HEK293 (cell line): ENCODE results near the gene PELI3.
A peak's percentile ranks its signal among the peaks of the same experiment; 100 is the strongest.

Experiments
- BCL11A ChIP-seq: fragments of 450-650 bp; formaldehyde crosslinking; IDR thresholded peaks from 2 replicates; pipeline ENCODE4 v1.5.1; 2016; ENCODE audit warnings: low read depth, missing biosample characterization, missing genetic modification characterization
- EGR2 ChIP-seq: fragments of 450-650 bp; formaldehyde crosslinking; IDR thresholded peaks from 2 replicates; pipeline ENCODE4 v1.5.1; 2016; ENCODE audit warnings: low read depth, missing biosample characterization, missing genetic modification characterization
- KLF16 ChIP-seq: fragments of 450-650 bp; formaldehyde crosslinking; IDR thresholded peaks from 2 replicates; pipeline ENCODE4 v1.5.1; 2017; ENCODE audit warnings: missing biosample characterization, missing genetic modification characterization
- ZBTB20 ChIP-seq: fragments of 450-650 bp; formaldehyde crosslinking; IDR thresholded peaks from 2 replicates; pipeline ENCODE4 v1.5.1; 2016; ENCODE audit warnings: missing biosample characterization, missing genetic modification characterization
- ZFP69B ChIP-seq: fragments of 450-650 bp; formaldehyde crosslinking; IDR thresholded peaks from 2 replicates; pipeline ENCODE4 v1.5.1; 2016; ENCODE audit warnings: missing biosample characterization, missing genetic modification characterization
- ZNF175 ChIP-seq: fragments of 450-650 bp; formaldehyde crosslinking; IDR thresholded peaks from 2 replicates; pipeline ENCODE4 v1.5.1; 2016; ENCODE audit warnings: missing biosample characterization, missing genetic modification characterization
- ZNF214 ChIP-seq: fragments of 450-650 bp; formaldehyde crosslinking; IDR thresholded peaks from 2 replicates; pipeline ENCODE4 v1.5.1; 2017; ENCODE audit warnings: missing biosample characterization, mild to moderate bottlenecking, missing genetic modification characterization, borderline replicate concordance
- ZNF239 ChIP-seq: fragments of 450-650 bp; formaldehyde crosslinking; IDR thresholded peaks from 2 replicates; pipeline ENCODE4 v1.5.1; 2016; ENCODE audit warnings: missing biosample characterization, missing genetic modification characterization
- ZNF311 ChIP-seq: fragments of 450-650 bp; formaldehyde crosslinking; IDR thresholded peaks from 2 replicates; pipeline ENCODE4 v1.5.1; 2017; ENCODE audit warnings: missing biosample characterization, missing genetic modification characterization, borderline replicate concordance
- ZNF394 ChIP-seq: fragments of 450-650 bp; formaldehyde crosslinking; IDR thresholded peaks from 2 replicates; pipeline ENCODE4 v1.5.1; 2016; ENCODE audit warnings: missing biosample characterization, missing genetic modification characterization, mild to moderate bottlenecking, moderate library complexity, borderline replicate concordance
- ZNF426 ChIP-seq: fragments of 450-650 bp; formaldehyde crosslinking; IDR thresholded peaks from 2 replicates; pipeline ENCODE4 v1.5.1; 2017; ENCODE audit warnings: missing biosample characterization, missing genetic modification characterization, mild to moderate bottlenecking, inconsistent platforms, moderate library complexity
- ZNF473 ChIP-seq: fragments of 450-650 bp; formaldehyde crosslinking; IDR thresholded peaks from 2 replicates; pipeline ENCODE4 v1.5.1; 2017; ENCODE audit warnings: missing biosample characterization, missing genetic modification characterization
- ZNF529 ChIP-seq: fragments of 450-650 bp; formaldehyde crosslinking; IDR thresholded peaks from 2 replicates; pipeline ENCODE4 v1.5.1; 2017; ENCODE audit warnings: missing genetic modification characterization, missing biosample characterization; ENCODE audit not compliant: insufficient replicate concordance
- ZNF549 ChIP-seq: fragments of 450-650 bp; IDR thresholded peaks from 2 replicates; pipeline ENCODE4 v1.5.1; 2018; ENCODE audit warnings: missing biosample characterization, missing genetic modification characterization, mild to moderate bottlenecking, inconsistent platforms, moderate library complexity
- ZNF580 ChIP-seq: fragments of 450-650 bp; formaldehyde crosslinking; IDR thresholded peaks from 2 replicates; pipeline ENCODE4 v1.5.1; 2016; ENCODE audit warnings: missing biosample characterization, missing genetic modification characterization
- ZNF610 ChIP-seq: fragments of 450-650 bp; formaldehyde crosslinking; IDR thresholded peaks from 2 replicates; pipeline ENCODE4 v1.5.1; 2016; ENCODE audit warnings: missing biosample characterization, missing genetic modification characterization, borderline replicate concordance
- ZNF629 ChIP-seq: fragments of 450-650 bp; formaldehyde crosslinking; IDR thresholded peaks from 2 replicates; pipeline ENCODE4 v1.5.1; 2017; ENCODE audit warnings: missing biosample characterization, missing genetic modification characterization
- ZNF658 ChIP-seq: fragments of 450-650 bp; formaldehyde crosslinking; IDR thresholded peaks from 2 replicates; pipeline ENCODE4; 2016; ENCODE audit warnings: missing biosample characterization, missing genetic modification characterization
- ZNF660 ChIP-seq: fragments of 450-650 bp; IDR thresholded peaks from 2 replicates; pipeline ENCODE4 v1.5.1; 2018; ENCODE audit warnings: missing biosample characterization, mild to moderate bottlenecking, missing genetic modification characterization
- ZNF692 ChIP-seq: fragments of 450-650 bp; formaldehyde crosslinking; IDR thresholded peaks from 2 replicates; pipeline ENCODE4 v1.5.1; 2016; ENCODE audit warnings: missing biosample characterization, missing genetic modification characterization
- ZNF785 ChIP-seq: fragments of 450-650 bp; formaldehyde crosslinking; IDR thresholded peaks from 2 replicates; pipeline ENCODE4 v1.5.1; 2016; ENCODE audit warnings: missing biosample characterization, missing genetic modification characterization
- ZNF837 ChIP-seq: fragments of 450-650 bp; formaldehyde crosslinking; IDR thresholded peaks from 2 replicates; pipeline ENCODE4 v1.5.1; 2016; ENCODE audit warnings: missing biosample characterization, missing genetic modification characterization
- ZSCAN18 ChIP-seq: fragments of 450-650 bp; formaldehyde crosslinking; IDR thresholded peaks from 2 replicates; pipeline ENCODE4 v1.5.1; 2016; ENCODE audit warnings: missing biosample characterization, missing genetic modification characterization
- ZSCAN23 ChIP-seq: fragments of 450-650 bp; formaldehyde crosslinking; IDR thresholded peaks from 2 replicates; pipeline ENCODE4 v1.5.1; 2016; ENCODE audit warnings: missing biosample characterization, missing genetic modification characterization
- TF ChIP-seq, protein P1 (sequence below): fragments of 450-650 bp; formaldehyde crosslinking; IDR thresholded peaks from 2 replicates; pipeline ENCODE4 v1.5.1; 2016; ENCODE audit warnings: missing biosample characterization, missing genetic modification characterization
- TF ChIP-seq, protein P2 (sequence below): fragments of 450-650 bp; formaldehyde crosslinking; IDR thresholded peaks from 2 replicates; pipeline ENCODE4 v1.5.1; 2016; ENCODE audit warnings: missing biosample characterization, missing genetic modification characterization, borderline replicate concordance
- TF ChIP-seq, protein P3 (sequence below): fragments of 450-650 bp; formaldehyde crosslinking; conservative IDR thresholded peaks from 2 replicates; pipeline ENCODE4 v1.5.1; 2016; ENCODE audit warnings: low read depth, missing biosample characterization, missing genetic modification characterization

PELI3 gene

DNA sequence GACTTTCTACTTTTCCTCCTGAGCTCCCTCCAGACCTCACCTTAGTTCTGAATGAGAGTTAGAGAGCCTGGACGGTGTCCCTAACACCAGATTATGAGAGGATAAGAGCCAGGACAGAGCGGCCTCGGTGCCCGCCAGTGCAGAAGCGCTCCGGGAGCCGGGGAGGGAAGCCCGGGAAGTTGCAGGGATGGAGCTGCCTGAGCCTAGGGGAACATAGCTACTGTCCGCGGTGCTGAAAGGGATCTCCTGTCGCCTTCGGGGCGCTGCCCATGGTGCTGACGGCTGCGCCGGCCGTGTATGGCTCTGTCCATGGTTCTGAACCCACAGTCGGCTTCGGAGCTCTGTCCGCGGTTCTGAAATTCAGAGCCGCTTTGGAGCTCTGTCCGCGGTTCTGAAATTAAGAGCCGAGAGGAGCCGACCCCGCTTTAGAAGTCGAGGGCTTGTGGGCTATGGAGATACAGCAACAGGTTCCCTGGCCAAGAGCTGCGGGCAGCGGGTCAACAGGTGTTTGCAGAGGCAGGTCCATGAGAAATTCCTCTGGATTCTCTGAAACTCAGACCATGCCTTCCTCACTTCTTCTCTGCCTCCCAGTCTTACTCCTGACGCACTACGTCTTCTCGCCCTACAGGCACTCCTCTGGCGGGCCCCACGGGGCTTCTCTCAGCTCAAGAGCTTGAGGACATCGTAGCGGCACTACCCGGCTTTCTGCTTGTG, 45.1 kb upstream of the PELI3 start (continued):
- TF ChIP-seq ZNF580 (tag by site-specific recombination) (no peak; the same call in 1 of the 2 replicates), ZSCAN18 (tag by site-specific recombination) (no peak), ZSCAN23 (tag by site-specific recombination) (no peak; the same call in 1 of the 2 replicates), ZFP69B (tag by site-specific recombination) (peak; percentile 78; the same call in 1 of the 2 replicates), ZNF214 (tag by site-specific recombination) (no peak), BCL11A (tag by site-specific recombination) (no peak), EGR2 (no peak), KLF16 (tag by site-specific recombination) (peak; percentile 71; the same call in 1 of the 2 replicates), ZNF660 (tag by site-specific recombination) (peak; percentile 94), ZNF426 (tag by site-specific recombination) (peak; percentile 21; the same call in 1 of the 2 replicates), ZNF629 (tag by site-specific recombination) (peak; percentile 82), ZNF658 (tag by site-specific recombination) (no peak), ZNF610 (tag by site-specific recombination) (peak; percentile 50; the same call in 1 of the 2 replicates), ZNF175 (tag by site-specific recombination) (no peak), ZNF239 (tag by site-specific recombination) (0 out of 2 replicates have a peak, but pooled peaks have one; percentile 38), ZNF529 (no peak), ZNF692 (tag by site-specific recombination) (peak; percentile 62; the same call in 1 of the 2 replicates), ZNF549 (tag by site-specific recombination) (no peak), ZNF837 (tag by site-specific recombination) (no peak), ZBTB20 (tag by site-specific recombination) (no peak), ZNF311 (no peak), ZNF473 (no peak), ZNF785 (no peak), ZNF394 (tag by site-specific recombination) (peak; percentile 84)
- TF ChIP-seq, protein P1, sequence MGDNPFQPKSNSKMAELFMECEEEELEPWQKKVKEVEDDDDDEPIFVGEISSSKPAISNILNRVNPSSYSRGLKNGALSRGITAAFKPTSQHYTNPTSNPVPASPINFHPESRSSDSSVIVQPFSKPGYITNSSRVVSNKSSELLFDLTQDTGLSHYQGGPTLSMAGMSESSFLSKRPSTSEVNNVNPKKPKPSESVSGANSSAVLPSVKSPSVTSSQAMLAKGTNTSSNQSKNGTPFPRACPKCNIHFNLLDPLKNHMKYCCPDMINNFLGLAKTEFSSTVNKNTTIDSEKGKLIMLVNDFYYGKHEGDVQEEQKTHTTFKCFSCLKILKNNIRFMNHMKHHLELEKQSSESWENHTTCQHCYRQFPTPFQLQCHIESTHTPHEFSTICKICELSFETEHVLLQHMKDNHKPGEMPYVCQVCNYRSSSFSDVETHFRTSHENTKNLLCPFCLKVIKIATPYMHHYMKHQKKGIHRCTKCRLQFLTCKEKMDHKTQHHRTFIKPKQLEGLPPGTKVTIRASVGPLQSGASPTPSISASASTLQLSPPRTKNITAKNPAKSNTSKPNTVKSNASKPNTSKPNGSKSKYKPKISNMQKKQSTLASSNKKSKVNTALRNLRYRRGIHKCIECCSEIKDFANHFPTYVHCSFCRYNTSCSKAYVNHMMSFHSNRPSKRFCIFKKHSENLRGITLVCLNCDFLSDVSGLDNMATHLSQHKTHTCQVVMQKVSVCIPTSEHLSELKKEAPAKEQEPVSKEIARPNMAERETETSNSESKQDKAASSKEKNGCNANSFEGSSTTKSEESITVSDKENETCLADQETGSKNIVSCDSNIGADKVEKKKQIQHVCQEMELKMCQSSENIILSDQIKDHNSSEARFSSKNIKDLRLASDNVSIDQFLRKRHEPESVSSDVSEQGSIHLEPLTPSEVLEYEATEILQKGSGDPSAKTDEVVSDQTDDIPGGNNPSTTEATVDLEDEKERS, result no peak
- TF ChIP-seq, protein P2, sequence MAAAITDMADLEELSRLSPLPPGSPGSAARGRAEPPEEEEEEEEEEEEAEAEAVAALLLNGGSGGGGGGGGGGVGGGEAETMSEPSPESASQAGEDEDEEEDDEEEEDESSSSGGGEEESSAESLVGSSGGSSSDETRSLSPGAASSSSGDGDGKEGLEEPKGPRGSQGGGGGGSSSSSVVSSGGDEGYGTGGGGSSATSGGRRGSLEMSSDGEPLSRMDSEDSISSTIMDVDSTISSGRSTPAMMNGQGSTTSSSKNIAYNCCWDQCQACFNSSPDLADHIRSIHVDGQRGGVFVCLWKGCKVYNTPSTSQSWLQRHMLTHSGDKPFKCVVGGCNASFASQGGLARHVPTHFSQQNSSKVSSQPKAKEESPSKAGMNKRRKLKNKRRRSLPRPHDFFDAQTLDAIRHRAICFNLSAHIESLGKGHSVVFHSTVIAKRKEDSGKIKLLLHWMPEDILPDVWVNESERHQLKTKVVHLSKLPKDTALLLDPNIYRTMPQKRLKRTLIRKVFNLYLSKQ (tag by site-specific recombination), result no peak
- TF ChIP-seq, protein P3, sequence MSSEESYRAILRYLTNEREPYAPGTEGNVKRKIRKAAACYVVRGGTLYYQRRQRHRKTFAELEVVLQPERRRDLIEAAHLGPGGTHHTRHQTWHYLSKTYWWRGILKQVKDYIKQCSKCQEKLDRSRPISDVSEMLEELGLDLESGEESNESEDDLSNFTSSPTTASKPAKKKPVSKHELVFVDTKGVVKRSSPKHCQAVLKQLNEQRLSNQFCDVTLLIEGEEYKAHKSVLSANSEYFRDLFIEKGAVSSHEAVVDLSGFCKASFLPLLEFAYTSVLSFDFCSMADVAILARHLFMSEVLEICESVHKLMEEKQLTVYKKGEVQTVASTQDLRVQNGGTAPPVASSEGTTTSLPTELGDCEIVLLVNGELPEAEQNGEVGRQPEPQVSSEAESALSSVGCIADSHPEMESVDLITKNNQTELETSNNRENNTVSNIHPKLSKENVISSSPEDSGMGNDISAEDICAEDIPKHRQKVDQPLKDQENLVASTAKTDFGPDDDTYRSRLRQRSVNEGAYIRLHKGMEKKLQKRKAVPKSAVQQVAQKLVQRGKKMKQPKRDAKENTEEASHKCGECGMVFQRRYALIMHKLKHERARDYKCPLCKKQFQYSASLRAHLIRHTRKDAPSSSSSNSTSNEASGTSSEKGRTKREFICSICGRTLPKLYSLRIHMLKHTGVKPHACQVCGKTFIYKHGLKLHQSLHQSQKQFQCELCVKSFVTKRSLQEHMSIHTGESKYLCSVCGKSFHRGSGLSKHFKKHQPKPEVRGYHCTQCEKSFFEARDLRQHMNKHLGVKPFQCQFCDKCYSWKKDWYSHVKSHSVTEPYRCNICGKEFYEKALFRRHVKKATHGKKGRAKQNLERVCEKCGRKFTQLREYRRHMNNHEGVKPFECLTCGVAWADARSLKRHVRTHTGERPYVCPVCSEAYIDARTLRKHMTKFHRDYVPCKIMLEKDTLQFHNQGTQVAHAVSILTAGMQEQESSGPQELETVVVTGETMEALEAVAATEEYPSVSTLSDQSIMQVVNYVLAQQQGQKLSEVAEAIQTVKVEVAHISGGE (tag by site-specific recombination), result no peak; the same call in 1 of the 2 replicates
